ENCODE results near the gene SIGLEC6.

SIGLEC6 gene

GRCh38 chr19:51548213-51548651 is 16.8 kb upstream of the SIGLEC6 start:
- DNase-seq = no peak

GRCh38 chr19:51547397-51548212 is 16.1 kb upstream of the SIGLEC6 start:
- DNase-seq = peak; percentile 80 to 83

GRCh38 chr19:51546650-51547396 is 15.4 kb upstream of the SIGLEC6 start:
- DNase-seq = peak; percentile 95 to 98

GRCh38 chr19:51546107-51546649 is 14.7 kb upstream of the SIGLEC6 start:
- DNase-seq = peak; percentile 15 to 51

GRCh38 chr19:51544038-51544437 is 12.6 kb upstream of the SIGLEC6 start:
- DNase-seq = no peak

- DNase-seq = no peak
Measured at GRCh38 chr19:51542699-51543098, 11.2 kb upstream of the SIGLEC6 start.

GRCh38 chr19:51541458-51542357 is 10.2 kb upstream of the SIGLEC6 start:
- DNase-seq = no peak

- DNase-seq = no peak
Measured at GRCh38 chr19:51539821-51540366, 8.4 kb upstream of the SIGLEC6 start.

- no peak for DNase-seq
Measured at GRCh38 chr19:51535535-51535934, 4.1 kb upstream of the SIGLEC6 start.

- DNase-seq = no peak
Measured at GRCh38 chr19:51530616-51531015, 854 bp downstream of the SIGLEC6 start.

GRCh38 chr19:51529301-51529700 is 2.2 kb downstream of the SIGLEC6 start:
- DNase-seq = no peak

GRCh38 chr19:51525651-51526050 is 5.8 kb downstream of the SIGLEC6 start:
- no peak for DNase-seq

- DNase-seq = no peak
Measured at GRCh38 chr19:51524666-51525264, 6.7 kb downstream of the SIGLEC6 start.

GRCh38 chr19:51521781-51522180 is 9.7 kb downstream of the SIGLEC6 start:
- no peak for DNase-seq

GRCh38 chr19:51521357-51521756 is 10.1 kb downstream of the SIGLEC6 start:
- DNase-seq = no peak

- DNase-seq = peak in 1 of 2 experiments; percentile 1
Measured at GRCh38 chr19:51520728-51521127, 10.7 kb downstream of the SIGLEC6 start.

- DNase-seq = peak; percentile 72 to 87
Measured at GRCh38 chr19:51514866-51515481, 16.5 kb downstream of the SIGLEC6 start.

- DNase-seq = no peak
Measured at GRCh38 chr19:51513968-51514367, 17.5 kb downstream of the SIGLEC6 start.

GRCh38 chr19:51511353-51511752 is 20.1 kb downstream of the SIGLEC6 start:
- DNase-seq = peak; percentile 1 to 17

- no peak for DNase-seq
Measured at GRCh38 chr19:51509823-51510660, 21.4 kb downstream of the SIGLEC6 start.

Data from Kasumi-1 (cell line).